SK-N-SH treated with all-trans-retinoic acid at 6 μM for 48 hours (cell line): ENCODE results near the gene DCC.

ENCODE experiments used
- ARNTL ChIP-seq: fragments of 450-650 bp; formaldehyde crosslinking; IDR thresholded peaks from 2 replicates; pipeline ENCODE4 v1.5.0; 2020; ENCODE audit warnings: low read depth, mild to moderate bottlenecking, moderate library complexity, borderline replicate concordance
- ISL1 ChIP-seq: fragments of 250-450 bp; sonication (Bioruptor Pico); IDR thresholded peaks from 2 replicates; pipeline ENCODE4 v2.1.2; 2022; ENCODE audit warnings: mild to moderate bottlenecking, moderate library complexity
- OSR1 ChIP-seq: fragments of 250-450 bp; sonication (Bioruptor Pico); IDR thresholded peaks from 2 replicates; pipeline ENCODE4 v1.8.0; 2022; ENCODE audit warnings: moderate library complexity, mild to moderate bottlenecking, inconsistent platforms
- PATZ1 ChIP-seq: fragments of 250-450 bp; sonication (Bioruptor Pico); IDR thresholded peaks from 2 replicates; pipeline ENCODE4 v1.8.0; 2020; ENCODE audit warnings: mild to moderate bottlenecking, moderate library complexity, borderline replicate concordance
- TOX ChIP-seq: fragments of 250-450 bp; sonication (Bioruptor Pico); IDR thresholded peaks from 2 replicates; pipeline ENCODE4 v1.8.0; 2021; ENCODE audit warnings: mild to moderate bottlenecking, moderate library complexity, borderline replicate concordance
- ZFP30 ChIP-seq: fragments of 450-650 bp; formaldehyde crosslinking; IDR thresholded peaks from 2 replicates; pipeline ENCODE4 v1.5.0; 2022; ENCODE audit warnings: mild to moderate bottlenecking, moderate library complexity
- TF ChIP-seq, protein P1 (sequence below): fragments of 250-450 bp; sonication (Bioruptor Pico); IDR thresholded peaks from 2 replicates; pipeline ENCODE4 v1.5.1; 2020; ENCODE audit warnings: low read depth, mild to moderate bottlenecking, moderate library complexity

DNA sequence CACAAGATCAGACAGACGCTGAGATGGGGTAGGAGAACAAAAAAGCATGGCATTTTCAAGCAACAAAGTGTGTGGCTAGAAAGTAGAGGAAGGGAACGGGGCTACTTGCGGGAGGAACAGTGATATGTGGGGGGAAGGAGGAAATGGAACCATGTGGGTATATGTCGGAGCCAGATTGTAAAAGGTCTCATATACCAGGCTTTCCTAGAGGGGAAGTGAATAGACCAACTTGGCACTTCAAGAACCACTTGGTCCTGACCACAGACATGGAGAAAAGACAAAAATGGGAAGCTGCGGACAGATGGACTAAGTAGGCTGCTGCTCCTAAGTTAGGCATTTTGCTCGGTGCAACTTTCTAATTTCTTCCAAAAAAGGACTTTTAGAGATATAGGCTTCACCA lies 196.0 kb downstream of the DCC start:
- TF ChIP-seq, protein P1, sequence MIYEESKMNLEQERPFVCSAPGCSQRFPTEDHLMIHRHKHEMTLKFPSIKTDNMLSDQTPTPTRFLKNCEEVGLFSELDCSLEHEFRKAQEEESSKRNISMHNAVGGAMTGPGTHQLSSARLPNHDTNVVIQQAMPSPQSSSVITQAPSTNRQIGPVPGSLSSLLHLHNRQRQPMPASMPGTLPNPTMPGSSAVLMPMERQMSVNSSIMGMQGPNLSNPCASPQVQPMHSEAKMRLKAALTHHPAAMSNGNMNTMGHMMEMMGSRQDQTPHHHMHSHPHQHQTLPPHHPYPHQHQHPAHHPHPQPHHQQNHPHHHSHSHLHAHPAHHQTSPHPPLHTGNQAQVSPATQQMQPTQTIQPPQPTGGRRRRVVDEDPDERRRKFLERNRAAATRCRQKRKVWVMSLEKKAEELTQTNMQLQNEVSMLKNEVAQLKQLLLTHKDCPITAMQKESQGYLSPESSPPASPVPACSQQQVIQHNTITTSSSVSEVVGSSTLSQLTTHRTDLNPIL (CRISPR knock-in tag) = no peak
- TF ChIP-seq PATZ1 (CRISPR knock-in tag) = no peak
- TF ChIP-seq ISL1 (CRISPR knock-in tag) = no peak
- TF ChIP-seq TOX (CRISPR knock-in tag) = no peak
- TF ChIP-seq OSR1 (CRISPR knock-in tag) = no peak
- no peak for TF ChIP-seq ARNTL (CRISPR knock-in tag)
- no peak for TF ChIP-seq ZFP30 (CRISPR knock-in tag)
